T-helper 2 cell treated with Interferon-gamma antibody and Interleukin-4, amounts not matched to agents 5 μg/mL and 100 μg/mL, for 36 hours (primary cell): ENCODE results near the gene LMNA.
"Not testable (repeated sequence)": the region's sequence is repeated elsewhere in the genome, so short reads cannot be mapped to it uniquely, and the experiment has no call there.

ENCODE experiments used
- DNase-seq: peaks from one replicate; pipeline ENCODE4 v3.0.0; 2021; ENCODE audit warnings: low spot score
- H3K27ac Mint-ChIP-seq: one replicate; pipeline ENCODE4 v1.8.0; 2021; ENCODE audit warnings: mild to moderate bottlenecking, mixed read lengths
- H3K27me3 Mint-ChIP-seq: one replicate; pipeline ENCODE4 v1.8.0; 2021; ENCODE audit warnings: low read depth, mixed read lengths
- H3K36me3 Mint-ChIP-seq: one replicate; pipeline ENCODE4 v1.8.0; 2021; ENCODE audit warnings: low read depth, mixed read lengths
- H3K4me1 Mint-ChIP-seq: one replicate; pipeline ENCODE4 v1.8.0; 2021; ENCODE audit warnings: low read depth, mixed read lengths
- H3K4me3 Mint-ChIP-seq: one replicate; pipeline ENCODE4 v1.8.0; 2022; ENCODE audit warnings: mild to moderate bottlenecking, moderate library complexity, mixed read lengths
- H3K9me3 Mint-ChIP-seq: one replicate; pipeline ENCODE4 v1.8.0; 2021; ENCODE audit warnings: mixed read lengths

The LMNA gene

GRCh38 chr1:156114101-156114918 is at the start of gene LMNA:
Gene LMNA (plus strand): TSS chr1:156114711. CDS start chr1:156114919, 208 bp downstream.
- no peaks in the 10 kb centered on the region for H3K9me3 Mint-ChIP-seq
- H3K27me3 Mint-ChIP-seq: no peaks in the 10 kb centered on the region
- peak; percentile 85 for DNase-seq
- peak within 1 kb of the TSS; percentile 81 for H3K27ac Mint-ChIP-seq
- H3K36me3 Mint-ChIP-seq: peaks cover 4% of the 10 kb centered on the region
- peaks cover 36% of the 10 kb centered on the region for H3K4me1 Mint-ChIP-seq
- H3K4me3 Mint-ChIP-seq: peak within 1 kb of the TSS; percentile 96

DNA sequence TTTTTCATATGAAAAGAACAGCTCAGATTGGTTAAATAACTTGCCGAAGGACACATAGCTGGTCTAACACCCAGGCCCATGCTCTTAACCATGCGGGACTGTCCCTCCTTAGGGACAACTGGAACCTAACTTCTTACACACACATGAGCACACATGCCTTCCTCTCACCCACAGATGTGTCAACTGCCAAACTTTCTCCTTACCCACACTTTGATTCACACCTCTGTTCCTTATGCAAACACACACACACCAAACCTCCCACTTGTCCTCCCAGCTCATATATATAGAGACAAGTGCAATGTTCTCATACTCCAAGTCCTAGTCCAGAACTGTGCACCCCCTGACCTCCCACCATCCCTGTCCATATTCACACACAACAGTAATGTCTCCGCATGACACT is 49.3 kb upstream of the LMNA start:
- Mint-ChIP-seq H3K27me3 (no peaks in the 10 kb centered on the region), H3K4me1 (peaks cover 12% of the 10 kb centered on the region), H3K27ac (no peak overlapping the region), H3K36me3 (no peaks in the 10 kb centered on the region), H3K4me3 (no peak overlapping the region), H3K9me3 (no peaks in the 10 kb centered on the region)
- DNase-seq: no peak

- no peak overlapping the region for H3K27ac Mint-ChIP-seq
- DNase-seq: no peak
- peaks cover 12% of the 10 kb centered on the region for H3K4me1 Mint-ChIP-seq
- no peaks in the 10 kb centered on the region for H3K36me3 Mint-ChIP-seq
- no peak overlapping the region for H3K4me3 Mint-ChIP-seq
- H3K9me3 Mint-ChIP-seq: no peaks in the 10 kb centered on the region
- no peaks in the 10 kb centered on the region for H3K27me3 Mint-ChIP-seq
Measured at GRCh38 chr1:156065871-156066270, 48.6 kb upstream of the LMNA start.

DNA sequence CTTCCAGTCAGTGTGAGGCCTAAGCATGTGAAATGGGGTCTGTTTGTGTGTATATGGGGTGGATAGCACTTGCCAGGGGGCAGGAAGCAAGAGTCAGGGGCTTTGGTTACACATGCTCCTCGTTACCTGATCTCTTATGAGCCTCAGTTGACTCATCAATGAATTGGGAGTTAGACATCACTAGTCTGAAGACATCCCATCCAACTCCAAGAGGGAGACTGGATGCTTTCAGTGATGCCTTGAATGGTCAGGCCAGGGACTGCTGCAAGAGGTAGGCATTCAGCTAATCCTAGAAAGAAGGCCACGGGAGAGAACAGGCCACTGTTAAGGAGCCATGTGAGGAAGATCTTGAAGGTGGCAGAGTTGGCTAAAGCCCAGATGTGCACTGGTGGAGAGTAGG is 47.2 kb upstream of the LMNA start:
- Mint-ChIP-seq H3K9me3 (no peaks in the 10 kb centered on the region), H3K27ac (peak overlapping the region; percentile 38), H3K4me1 (peaks cover 12% of the 10 kb centered on the region), H3K27me3 (no peaks in the 10 kb centered on the region), H3K36me3 (no peaks in the 10 kb centered on the region), H3K4me3 (no peak overlapping the region)
- no peak for DNase-seq

GRCh38 chr1:156069490-156070455 is 44.7 kb upstream of the LMNA start:
- peaks cover 12% of the 10 kb centered on the region for H3K4me1 Mint-ChIP-seq
- DNase-seq: no peak
- H3K27ac Mint-ChIP-seq: no peak overlapping the region
- peaks cover 3% of the 10 kb centered on the region for H3K27me3 Mint-ChIP-seq
- no peaks in the 10 kb centered on the region for H3K9me3 Mint-ChIP-seq
- no peak overlapping the region for H3K4me3 Mint-ChIP-seq
- no peaks in the 10 kb centered on the region for H3K36me3 Mint-ChIP-seq

- Mint-ChIP-seq H3K9me3 (no peaks in the 10 kb centered on the region), H3K4me3 (no peak overlapping the region), H3K4me1 (peaks cover 8% of the 10 kb centered on the region), H3K27me3 (peaks cover 3% of the 10 kb centered on the region), H3K27ac (no peak overlapping the region), H3K36me3 (no peaks in the 10 kb centered on the region)
- DNase-seq: no peak
Measured at GRCh38 chr1:156070548-156070947, 44.0 kb upstream of the LMNA start.

DNA sequence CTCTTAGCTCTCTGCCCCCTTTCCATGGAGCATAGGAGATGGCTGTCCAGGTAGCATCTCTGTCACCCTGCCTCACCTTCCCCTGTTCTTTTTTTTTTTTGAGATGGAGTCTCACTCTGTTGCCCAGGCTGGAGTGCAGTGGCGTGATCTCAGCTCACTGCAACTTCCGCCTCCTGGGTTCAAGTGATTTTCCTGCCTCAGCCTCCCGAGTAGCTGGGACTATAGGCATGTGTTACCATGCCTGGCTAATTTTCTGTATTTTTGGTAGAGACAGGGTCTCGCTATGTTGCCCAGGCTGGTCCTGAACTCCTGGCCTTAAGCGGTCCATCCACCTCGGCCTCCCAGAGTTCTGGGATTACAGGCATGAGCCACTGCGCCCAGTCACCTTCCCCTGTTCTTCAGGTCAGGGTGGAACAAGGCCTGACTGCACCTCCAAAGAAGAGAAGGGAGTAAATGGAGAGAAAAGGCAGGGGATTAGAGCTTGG is 43.1 kb upstream of the LMNA start:
- DNase-seq, H3K4me3 Mint-ChIP-seq, H3K27me3 Mint-ChIP-seq, H3K27ac Mint-ChIP-seq, H3K4me1 Mint-ChIP-seq, H3K36me3 Mint-ChIP-seq, H3K9me3 Mint-ChIP-seq: not testable (repeated sequence)

GRCh38 chr1:156072251-156072650 is 42.3 kb upstream of the LMNA start:
- Mint-ChIP-seq H3K27me3 (peaks cover 3% of the 10 kb centered on the region), H3K9me3 (no peaks in the 10 kb centered on the region), H3K4me3 (no peak overlapping the region), H3K4me1 (no peaks in the 10 kb centered on the region), H3K27ac (no peak overlapping the region), H3K36me3 (no peaks in the 10 kb centered on the region)
- no peak for DNase-seq

DNA sequence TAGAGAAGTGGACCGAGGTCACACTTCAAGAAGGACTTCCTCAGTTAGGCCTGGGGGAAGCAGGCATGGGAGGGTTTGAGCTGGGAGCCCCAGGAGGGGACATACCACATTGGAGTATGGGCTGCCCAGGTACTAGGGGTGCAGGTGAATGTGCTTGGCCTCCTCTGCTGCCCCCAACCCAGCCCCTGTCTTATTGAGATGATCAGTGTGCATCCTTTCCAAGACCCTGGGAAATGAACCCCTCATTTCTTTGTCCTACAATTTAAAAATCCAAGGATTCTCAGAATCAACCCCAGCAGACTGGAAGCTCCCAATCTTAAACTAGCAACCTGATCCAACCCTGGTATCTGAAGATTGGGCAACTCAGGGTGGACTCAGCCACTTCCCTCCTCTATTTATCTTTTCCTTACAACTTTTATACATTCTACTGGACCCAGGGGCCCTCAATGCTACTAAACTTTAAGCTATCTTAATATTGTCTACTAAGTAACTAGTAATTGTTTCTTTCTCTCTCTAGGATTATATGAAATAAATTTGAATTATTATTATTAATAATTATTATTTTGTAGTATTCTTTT is 41.3 kb upstream of the LMNA start:
- DNase-seq: no peak
- Mint-ChIP-seq H3K4me3 (no peak overlapping the region), H3K36me3 (no peaks in the 10 kb centered on the region), H3K27me3 (peaks cover 8% of the 10 kb centered on the region), H3K4me1 (no peaks in the 10 kb centered on the region), H3K9me3 (no peaks in the 10 kb centered on the region), H3K27ac (no peak overlapping the region)

DNA sequence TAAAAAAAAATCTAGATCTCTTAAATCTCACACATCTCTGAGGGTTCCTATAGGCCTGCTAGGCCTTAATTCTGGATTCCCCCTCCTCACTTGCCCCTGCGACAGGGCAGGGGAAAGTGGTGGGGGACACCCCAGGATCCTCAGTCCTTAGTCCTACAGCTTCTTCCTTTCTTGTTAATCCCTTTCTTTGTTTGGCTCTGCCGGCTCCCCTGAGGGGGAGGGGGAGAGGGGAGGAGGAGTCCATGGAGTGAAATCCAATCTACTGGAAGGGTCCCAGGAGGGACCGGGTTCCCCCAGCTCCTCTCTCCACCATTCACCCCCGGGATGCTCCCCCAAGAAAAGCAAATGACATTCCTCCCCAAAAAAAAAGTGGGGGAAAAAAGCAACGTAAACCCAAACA is 40.8 kb upstream of the LMNA start:
- H3K9me3 Mint-ChIP-seq: no peaks in the 10 kb centered on the region
- peaks cover 12% of the 10 kb centered on the region for H3K27me3 Mint-ChIP-seq

DNA sequence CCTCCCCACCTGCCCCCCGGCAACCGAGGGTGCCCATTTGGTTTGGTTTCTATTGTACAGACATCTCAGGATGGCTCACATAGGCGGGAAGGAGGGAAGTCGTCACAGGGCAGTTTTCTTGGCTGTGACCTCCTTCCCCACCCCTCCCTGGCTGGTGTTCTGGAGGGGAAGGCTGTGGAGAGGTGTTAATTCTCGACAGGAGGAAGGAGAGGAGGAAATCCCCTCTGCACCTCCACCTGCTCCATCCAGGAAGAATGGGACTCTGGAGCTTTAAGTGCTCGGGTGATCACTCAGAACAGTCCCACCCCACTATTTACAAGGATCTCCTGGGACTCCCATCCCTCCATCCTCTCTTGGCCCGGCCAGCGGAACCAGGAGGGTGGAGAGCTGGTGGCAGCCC is 39.9 kb upstream of the LMNA start:
- DNase-seq: no peak
- Mint-ChIP-seq H3K4me3 (no peak overlapping the region), H3K27ac (no peak overlapping the region), H3K9me3 (no peaks in the 10 kb centered on the region), H3K36me3 (no peaks in the 10 kb centered on the region), H3K4me1 (no peaks in the 10 kb centered on the region), H3K27me3 (peaks cover 18% of the 10 kb centered on the region)

More for the DNA sequence above, 40.8 kb upstream of the LMNA start:
- no peak for DNase-seq
- Mint-ChIP-seq H3K27ac (no peak overlapping the region), H3K4me3 (no peak overlapping the region), H3K36me3 (no peaks in the 10 kb centered on the region), H3K4me1 (no peaks in the 10 kb centered on the region)

DNA sequence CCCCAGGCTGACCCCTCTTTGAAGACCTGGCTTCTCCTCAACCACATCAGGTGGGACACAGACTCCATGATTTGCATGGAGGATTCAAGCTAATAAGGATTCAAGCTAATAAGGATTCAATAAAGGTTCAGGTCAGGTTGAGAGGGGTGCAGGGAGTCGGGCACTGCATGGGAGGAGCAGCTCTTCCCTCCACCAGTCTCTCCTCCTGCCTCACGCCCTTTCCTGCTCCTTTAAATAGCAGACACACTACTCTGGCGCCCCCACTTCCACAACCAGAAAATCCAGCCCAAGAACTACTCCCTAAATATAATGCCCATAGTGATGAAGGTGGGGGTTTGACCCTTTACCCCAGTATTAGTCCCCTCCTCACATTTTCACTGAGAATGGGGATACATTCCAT is 39.3 kb upstream of the LMNA start:
- no peaks in the 10 kb centered on the region for H3K9me3 Mint-ChIP-seq
- peaks cover 21% of the 10 kb centered on the region for H3K27me3 Mint-ChIP-seq
- no peaks in the 10 kb centered on the region for H3K4me1 Mint-ChIP-seq
- no peak overlapping the region for H3K4me3 Mint-ChIP-seq
- no peak for DNase-seq
- no peak overlapping the region for H3K27ac Mint-ChIP-seq
- H3K36me3 Mint-ChIP-seq: no peaks in the 10 kb centered on the region

- Mint-ChIP-seq H3K4me3 (no peak overlapping the region), H3K27me3 (peaks cover 24% of the 10 kb centered on the region), H3K27ac (no peak overlapping the region)
Measured at GRCh38 chr1:156075775-156076204, 38.7 kb upstream of the LMNA start.

More at GRCh38 chr1:156075775-156076204, 38.7 kb upstream of the LMNA start:
- Mint-ChIP-seq H3K9me3 (no peaks in the 10 kb centered on the region), H3K4me1 (no peaks in the 10 kb centered on the region), H3K36me3 (no peaks in the 10 kb centered on the region)
- no peak for DNase-seq
